ENCODE measurements around the gene MCFD2.

MCFD2 gene

DNA sequence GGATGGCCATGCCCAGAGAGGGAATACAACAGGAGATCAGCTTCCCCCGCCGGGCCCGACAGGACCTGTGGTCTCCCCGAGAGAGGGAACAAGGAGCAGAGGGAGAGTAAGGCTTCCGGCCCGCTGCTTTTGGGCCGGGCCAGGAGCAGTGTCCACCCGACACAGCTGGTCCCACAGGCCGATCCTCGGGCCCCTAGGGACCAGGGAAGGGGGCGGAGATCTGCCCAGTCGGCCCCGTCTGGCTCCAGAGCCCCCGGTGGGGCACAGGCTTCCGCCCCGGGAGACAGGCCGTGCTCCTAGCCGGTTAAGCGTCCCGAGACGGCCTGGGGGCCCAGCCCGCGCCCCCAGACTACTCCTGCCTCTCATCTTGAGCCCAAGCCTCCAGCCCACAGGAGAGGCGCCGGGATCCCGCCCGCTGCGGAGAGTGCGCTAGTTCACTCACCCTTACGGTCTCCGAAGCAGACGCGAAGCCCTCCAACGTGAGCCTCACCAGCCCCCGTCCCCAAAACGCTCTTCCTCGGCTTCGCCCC, at the start of gene MCFD2:
Gene MCFD2, minus strand, starts transcription at position 526 of the 530 bp plus-strand sequence. CDS start 6,635 bp downstream, outside the sequence.
- no peak for DNase-seq (ENCODE audit: low read depth in 2 of 2)

- DNase-seq (ENCODE audit: low read depth in 2 of 2): no peak
These were observed 49.4 kb upstream of the MCFD2 start for GRCh38 chr2:46964835-46965560.

GRCh38 chr2:46963941-46964673, 48.5 kb upstream of the MCFD2 start:
- no peak for DNase-seq (ENCODE audit: low read depth in 2 of 2)

DNA sequence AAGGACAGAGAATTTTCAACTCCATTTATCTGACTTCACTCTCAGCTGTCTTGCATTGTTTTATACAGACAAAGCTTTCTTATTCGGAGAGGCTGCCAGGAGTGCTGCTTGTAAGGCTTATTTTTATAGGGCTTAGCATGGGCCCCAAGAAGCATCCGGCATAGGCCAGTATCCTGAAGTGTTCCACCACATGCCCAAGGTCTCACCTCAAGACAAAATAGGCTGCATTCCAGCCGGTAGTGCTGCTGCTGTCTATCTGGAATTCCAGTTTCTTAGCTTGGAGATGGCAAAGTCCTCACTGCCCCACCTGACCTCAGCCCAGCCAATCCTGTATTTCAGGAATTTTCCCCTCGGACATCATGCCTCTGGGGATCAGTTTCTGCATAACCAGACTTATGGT, 47.6 kb upstream of the MCFD2 start:
- no peak for DNase-seq (ENCODE audit: low read depth in 2 of 2)

DNA sequence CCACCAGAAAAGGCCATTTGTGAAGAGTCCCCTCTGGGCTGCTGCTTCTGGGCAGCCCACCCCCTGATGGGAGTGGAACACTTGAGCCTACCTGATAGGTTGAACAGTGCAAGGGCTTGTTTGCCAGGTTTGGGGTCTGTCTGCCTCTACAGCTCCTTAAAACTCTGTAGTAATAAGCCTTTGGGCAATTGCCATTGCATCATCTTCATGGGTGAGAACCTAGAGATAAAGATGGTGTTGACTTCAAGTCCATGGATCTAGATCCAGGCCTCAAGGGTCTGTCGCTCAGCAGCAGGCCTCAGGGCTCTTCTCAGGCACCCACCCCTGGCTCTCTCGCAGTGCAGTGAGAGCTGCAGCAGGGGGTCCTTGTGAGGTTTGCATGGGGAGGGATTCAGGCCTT, 47.1 kb upstream of the MCFD2 start:
- DNase-seq (ENCODE audit: low read depth in 2 of 2): no peak

- DNase-seq (ENCODE audit: low read depth in 2 of 2): no peak
These were observed 45.0 kb upstream of the MCFD2 start for GRCh38 chr2:46960618-46961017.

DNA sequence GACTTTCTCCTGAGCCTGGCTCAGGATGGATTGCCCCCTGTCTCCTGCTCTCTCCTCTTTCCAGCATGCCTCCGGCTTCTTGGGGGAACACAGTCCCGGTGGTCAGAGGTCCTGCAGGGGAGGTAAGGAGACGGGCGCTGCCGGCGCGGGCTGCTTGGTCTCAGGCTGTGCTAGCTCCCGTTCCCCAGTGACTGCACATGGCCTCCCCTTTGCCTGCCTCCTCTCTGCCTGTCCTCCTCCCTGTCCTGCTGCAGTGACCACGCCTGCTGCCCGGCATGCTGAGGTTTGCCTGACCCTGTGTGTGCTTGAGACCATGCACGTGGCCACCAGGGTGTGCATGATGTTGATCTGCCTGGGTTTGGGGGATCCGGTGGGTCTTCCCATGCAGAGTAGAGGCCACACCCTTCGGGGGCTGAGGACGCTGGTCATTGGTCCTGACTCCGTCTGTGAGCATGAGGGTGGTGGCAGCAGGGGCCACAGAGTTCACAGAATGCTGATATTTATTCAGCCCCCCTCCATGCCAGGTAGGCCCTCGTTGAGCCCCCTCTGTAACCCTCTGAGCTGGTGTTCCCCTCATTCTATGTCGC, 42.9 kb upstream of the MCFD2 start:
- no peak for DNase-seq (ENCODE audit: low read depth in 2 of 2)

DNA sequence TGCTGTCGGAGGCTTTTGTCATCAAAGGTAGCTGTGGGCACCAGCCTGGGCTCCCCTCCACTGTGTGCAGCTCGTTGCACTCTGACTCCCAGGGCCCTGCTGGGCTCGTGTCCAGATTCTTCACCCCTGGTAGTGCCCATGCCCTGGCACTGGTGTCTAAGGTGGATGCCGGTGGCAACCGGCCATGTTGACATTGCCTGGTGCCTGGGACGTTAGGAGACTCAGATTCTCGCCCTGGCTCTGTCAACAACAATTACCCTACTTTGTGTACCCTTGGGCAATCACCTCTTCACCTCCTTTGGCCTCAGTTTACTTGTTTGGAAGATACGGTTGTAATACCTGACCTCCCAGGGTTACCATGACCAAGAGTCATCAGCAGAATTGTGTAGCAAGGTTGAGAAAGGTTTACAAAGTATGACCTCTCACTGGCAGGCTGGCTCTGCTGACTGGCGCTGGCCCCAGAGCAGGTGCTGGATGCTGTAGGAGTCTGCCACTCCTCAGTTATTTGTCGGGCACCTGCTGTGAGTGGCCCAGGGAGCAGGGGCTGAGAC, 41.5 kb upstream of the MCFD2 start:
- DNase-seq (ENCODE audit: low read depth in 2 of 2): no peak

DNA sequence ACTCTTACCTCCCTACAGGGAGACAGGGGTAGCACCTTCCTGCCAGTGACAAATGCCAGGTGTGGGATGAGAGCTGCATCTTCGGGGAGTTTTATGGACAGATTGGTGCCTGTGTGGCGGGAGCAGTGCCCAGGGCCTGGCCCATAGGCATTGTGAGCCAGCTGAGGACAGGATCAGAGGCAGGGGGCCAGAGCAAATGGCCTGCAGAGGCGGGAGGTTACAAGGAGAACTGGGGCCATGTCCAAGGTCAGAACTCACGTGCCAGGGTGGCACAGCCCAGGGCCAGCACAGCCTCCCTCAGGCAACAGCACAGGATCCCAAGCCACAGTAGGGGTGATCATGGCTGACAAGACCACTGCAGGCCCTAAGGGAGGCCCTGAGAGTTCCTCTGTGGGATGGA, 40.2 kb upstream of the MCFD2 start:
- DNase-seq (ENCODE audit: low read depth in 2 of 2): no peak

- no peak for DNase-seq (ENCODE audit: low read depth in 2 of 2)
These were observed 39.5 kb upstream of the MCFD2 start for GRCh38 chr2:46954951-46955571.

- DNase-seq (ENCODE audit: low read depth in 2 of 2): no peak
These were observed 36.6 kb upstream of the MCFD2 start for GRCh38 chr2:46952171-46952570.

DNA sequence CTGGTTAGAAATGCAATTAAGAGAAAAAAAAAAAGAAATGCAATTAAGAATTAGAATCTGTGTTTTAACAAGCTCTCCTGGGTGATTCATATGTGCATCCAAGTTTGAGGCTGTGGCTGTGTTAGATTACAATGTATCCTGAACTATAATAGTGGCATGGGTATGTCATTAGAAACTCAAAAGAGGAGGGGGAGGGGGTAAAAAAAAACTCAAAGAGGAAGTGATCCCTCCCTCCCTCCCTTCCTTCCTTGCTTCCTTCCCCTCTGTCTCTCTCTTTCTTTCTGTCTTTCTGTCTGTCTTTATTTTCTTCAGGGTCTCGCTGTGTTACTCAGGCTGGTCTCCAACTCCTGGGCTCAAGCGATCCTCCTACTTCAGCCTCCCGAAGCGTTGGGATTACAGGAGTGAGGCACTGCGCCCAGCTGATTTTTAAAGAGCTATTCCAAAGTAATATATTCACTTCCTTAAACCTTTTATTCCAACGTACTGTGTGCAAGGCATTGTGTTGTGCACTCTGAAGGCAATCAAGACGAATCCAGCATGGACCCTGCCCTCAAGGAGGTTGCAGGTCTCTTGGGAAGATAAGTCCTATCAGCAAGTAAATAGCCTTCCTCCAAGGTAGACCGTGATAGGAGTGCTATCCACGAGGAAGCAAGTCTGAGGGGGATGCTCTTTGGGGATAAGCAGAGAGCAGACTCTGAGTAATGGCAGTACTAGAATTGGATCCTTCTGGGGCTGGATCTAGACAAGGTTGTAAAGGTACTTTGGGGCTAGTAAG, 35.9 kb upstream of the MCFD2 start:
- DNase-seq (ENCODE audit: low read depth in 2 of 2): no peak

DNA sequence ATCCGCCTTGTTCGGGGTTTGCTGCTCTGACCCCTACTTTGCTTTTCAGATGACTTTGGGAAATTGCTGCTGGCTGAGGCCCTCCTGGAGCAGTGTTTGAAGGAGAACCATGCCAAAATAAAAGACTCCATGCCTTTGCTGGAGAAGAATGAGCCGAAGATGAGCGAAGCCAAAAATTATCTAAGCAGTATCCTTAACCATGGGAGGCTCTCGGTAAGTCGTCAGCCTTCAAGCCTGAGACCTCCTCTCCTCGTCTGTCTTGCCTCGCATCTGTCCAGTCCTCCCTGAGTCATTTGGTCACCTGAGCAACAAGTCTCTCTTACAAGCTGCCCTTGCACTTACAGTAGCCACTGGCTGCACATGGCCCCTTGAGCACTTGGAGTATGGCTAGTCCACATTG, 34.7 kb upstream of the MCFD2 start:
- no peak for DNase-seq (ENCODE audit: low read depth in 2 of 2)

- DNase-seq (ENCODE audit: low read depth in 2 of 2): no peak
These were observed 32.2 kb upstream of the MCFD2 start for GRCh38 chr2:46947841-46948240.

DNA sequence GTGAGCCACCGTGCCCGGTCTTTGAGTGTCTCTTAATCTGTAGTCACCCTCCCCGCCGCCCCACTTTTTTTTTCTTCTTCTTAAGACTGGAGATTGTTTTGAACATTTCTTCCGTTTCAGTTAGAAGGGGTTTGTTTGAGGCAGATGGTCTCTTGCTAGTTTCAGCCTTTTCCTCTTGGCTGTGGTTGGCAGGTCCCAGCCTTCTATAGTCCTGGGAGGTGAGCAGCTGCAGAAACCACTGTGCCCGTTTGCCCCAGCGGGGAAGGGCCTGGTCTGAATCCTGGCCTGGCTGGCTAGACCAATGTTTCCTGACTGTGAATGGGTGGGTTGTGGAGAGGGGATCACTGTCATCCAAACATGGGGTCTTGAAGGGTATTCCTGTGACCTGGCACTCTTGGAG, 30.1 kb upstream of the MCFD2 start:
- no peak for DNase-seq (ENCODE audit: low read depth in 2 of 2)

DNA sequence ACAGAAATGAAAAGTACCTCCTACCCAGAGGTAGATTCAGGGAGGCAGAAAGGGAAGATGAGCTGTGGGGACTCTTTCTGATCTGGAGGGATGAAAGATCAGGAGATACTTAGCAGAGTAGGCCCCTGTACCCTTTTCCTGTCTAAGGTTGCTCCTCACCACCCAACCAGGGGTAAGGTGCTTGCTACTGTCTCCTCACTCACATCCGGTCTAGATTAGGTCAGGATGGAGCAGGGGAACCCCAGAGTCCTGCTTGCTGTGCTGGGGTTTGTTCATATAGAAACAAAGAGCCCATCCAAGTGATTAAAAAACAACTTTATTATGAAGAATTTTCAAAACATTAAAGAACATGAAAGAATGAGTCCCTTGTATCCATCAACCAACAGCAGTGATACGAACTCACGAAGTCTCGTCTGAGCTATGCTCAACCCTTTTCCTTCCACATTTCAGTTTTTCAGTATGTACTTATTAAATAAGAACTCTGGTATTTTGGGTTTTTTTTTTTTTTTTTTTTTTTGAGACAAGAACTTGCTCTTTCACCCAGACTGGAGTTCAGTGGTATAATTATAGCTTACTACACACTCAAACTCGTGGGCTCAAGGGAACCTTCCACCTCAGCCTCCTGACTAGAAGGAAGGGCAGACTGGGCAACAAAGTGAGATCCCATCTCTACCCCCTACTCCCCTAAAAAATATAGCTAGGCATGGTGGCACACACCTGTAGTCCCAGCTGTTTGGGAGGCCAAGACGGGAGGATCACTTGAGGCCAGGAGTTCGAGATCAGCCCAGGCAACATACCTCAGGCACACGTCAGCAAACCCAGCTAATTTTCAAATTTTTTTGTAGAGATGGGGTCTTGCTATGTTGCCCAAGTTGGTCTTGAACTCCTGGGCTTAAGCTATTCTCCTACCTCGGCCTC, 28.5 kb upstream of the MCFD2 start:
- DNase-seq (ENCODE audit: low read depth in 2 of 2): peak; percentile 15 to 32

- DNase-seq (ENCODE audit: low read depth in 2 of 2): no peak
These were observed 27.5 kb upstream of the MCFD2 start for GRCh38 chr2:46942891-46943626.

- peak; percentile 49 to 60 for DNase-seq (ENCODE audit: low read depth in 2 of 2)
These were observed 26.5 kb upstream of the MCFD2 start for GRCh38 chr2:46942143-46942526.

DNA sequence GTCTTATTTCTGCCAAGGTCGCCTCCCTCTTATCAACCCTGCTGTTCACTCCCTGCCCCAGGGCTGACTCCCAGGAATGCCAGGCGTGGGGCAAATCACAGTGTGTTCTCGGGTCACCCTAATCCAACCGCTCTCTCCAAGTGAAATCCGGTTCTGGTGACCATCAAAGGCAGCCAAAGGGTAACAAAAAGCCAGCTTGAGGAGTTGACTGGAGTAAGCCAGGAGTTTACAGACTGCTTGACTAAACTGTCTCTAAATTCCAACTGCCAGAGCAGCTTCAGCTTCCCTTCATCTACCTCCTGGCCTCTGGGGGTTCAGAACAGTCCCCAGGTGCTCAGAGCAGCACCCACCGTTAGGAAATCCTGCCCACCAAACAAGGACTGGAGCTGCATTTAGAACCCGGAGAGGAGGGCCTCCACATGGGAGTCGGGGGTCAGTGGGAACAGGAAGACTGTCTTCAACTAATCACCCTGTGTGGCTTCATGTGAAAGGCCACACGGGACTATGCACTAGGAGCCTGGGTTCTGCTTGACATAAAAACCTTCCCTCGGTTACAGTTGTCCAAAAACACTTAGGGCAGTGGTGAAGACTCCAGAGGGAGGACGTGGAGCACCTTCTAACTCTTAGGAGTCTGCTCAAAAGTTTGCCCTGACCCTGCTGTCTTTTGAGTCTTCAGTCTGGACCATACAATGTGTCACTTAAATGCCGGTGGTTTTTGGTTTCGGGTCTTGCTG, 24.2 kb upstream of the MCFD2 start:
- no peak for DNase-seq (ENCODE audit: low read depth in 2 of 2)

Data from stimulated activated CD4-positive, alpha-beta T cell treated with anti-CD3 and anti-CD28 coated beads, Interleukin-1b, Interleukin-23, amount 100 ng/mL, for 4 hours (primary cell).